H1 (cell line): Measurements from ENCODE around the gene CACNA1D. TPM values are rescaled to one million over a fixed set of nuclear protein-coding genes. Genes with fewer than 3 reads are reported as not detected.

ENCODE experiments used
- CTCF ChIA-PET: fragments of 300-600 bp; sonication (Branson Sonifier 250); formaldehyde crosslinking; loops from one replicate; lab custom pipeline; 2021; ENCODE audit not compliant: partially characterized antibody; lab: Charles Lee
- POLR2A ChIA-PET: fragments of 300-600 bp; sonication (Branson Sonifier 250); formaldehyde crosslinking; loops from one replicate; lab custom pipeline; 2021; ENCODE audit warnings: inconsistent platforms; ENCODE audit not compliant: partially characterized antibody; lab: Charles Lee
- DNase-seq, 2 experiments: peaks; one replicate each; pipeline versions ENCODE4 v3.0.0 to v3.0.0-alpha.2; 2010 to 2022; ENCODE audit warnings: low spot score in 2 of 2, low read depth in 1 of 2, mixed read lengths in 1 of 2
- FAIRE-seq: peaks from 2 replicates; lab custom pipeline; 2011; peaks lifted over from hg19 to GRCh38; lab: Jason Lieb, UNC
- H2AFZ ChIP-seq: 2 replicates; pipeline ENCODE4 v1.8.1; 2012; ENCODE audit warnings: low read length, inconsistent platforms
- H2AK5ac ChIP-seq: 2 replicates; pipeline ENCODE4 v1.6.1; 2013; ENCODE audit warnings: low read depth, low read length
- H2BK120ac ChIP-seq: replicated peaks from 2 replicates; pipeline ENCODE3; 2013; ENCODE audit warnings: low read depth, low read length, inconsistent platforms
- H2BK12ac ChIP-seq: 2 replicates; pipeline ENCODE4 v1.6.1; 2013; ENCODE audit warnings: low read depth, low read length
- H2BK15ac ChIP-seq: 2 replicates; pipeline ENCODE4 v1.6.1; 2013; ENCODE audit warnings: low read length
- H2BK20ac ChIP-seq: 2 replicates; pipeline ENCODE4 v1.6.1; 2013; ENCODE audit warnings: low read length
- H2BK5ac ChIP-seq: 2 replicates; pipeline ENCODE4 v1.6.1; 2013; ENCODE audit warnings: low read depth, low read length
- H3K14ac ChIP-seq: 2 replicates; pipeline ENCODE4 v1.6.1; 2013; ENCODE audit warnings: inconsistent platforms; ENCODE audit not compliant: insufficient read length
- H3K18ac ChIP-seq: 2 replicates; pipeline ENCODE4 v1.6.1; 2013; ENCODE audit warnings: low read length; ENCODE audit errors: extremely low read depth
- H3K23ac ChIP-seq: 2 replicates; pipeline ENCODE4 v1.6.1; 2013; ENCODE audit warnings: inconsistent platforms; ENCODE audit not compliant: insufficient read length
- H3K23me2 ChIP-seq: 2 replicates; pipeline ENCODE4 v1.6.1; 2013; ENCODE audit warnings: low read depth, low read length
- H3K27ac ChIP-seq: 2 replicates; pipeline ENCODE4 v1.6.1; 2011; ENCODE audit warnings: low read depth, low read length, inconsistent platforms
- H3K27me3 ChIP-seq, 4 experiments: replicated peaks in 1 of 4; 1 replicate in 1 of 4; 2 replicates in 3 of 4; pipeline versions ENCODE4 v1.6.1 to v1.8.1; 2011 to 2013; ENCODE audit warnings: low read length in 3 of 4, mild to moderate bottlenecking in 3 of 4, inconsistent platforms in 2 of 4, mixed read lengths in 2 of 4, moderate library complexity in 1 of 4; ENCODE audit not compliant: control insufficient read depth in 3 of 4, insufficient read depth in 3 of 4; ENCODE audit errors: extremely low read depth in 1 of 4
- H3K36me3 ChIP-seq, 4 experiments: 2 replicates each; pipeline versions ENCODE4 v1.6.1 to v1.8.1; 2011 to 2013; ENCODE audit warnings: mild to moderate bottlenecking in 4 of 4, low read length in 3 of 4, moderate library complexity in 2 of 4, control low read depth in 1 of 4, inconsistent platforms in 1 of 4; ENCODE audit not compliant: insufficient read depth in 4 of 4, control insufficient read depth in 2 of 4
- H3K4ac ChIP-seq: replicated peaks from 2 replicates; pipeline ENCODE3; 2013; ENCODE audit warnings: low read length, low read depth, mixed read lengths, inconsistent platforms; ENCODE audit not compliant: insufficient read length
- H3K4me1 ChIP-seq, 4 experiments: replicated peaks in 1 of 4; 1 replicate in 1 of 4; 2 replicates in 3 of 4; pipeline versions ENCODE4 v1.6.1 to v1.8.1; 2011 to 2013; ENCODE audit warnings: low read length in 3 of 4, inconsistent platforms in 2 of 4, mixed read lengths in 1 of 4; ENCODE audit not compliant: insufficient read depth in 4 of 4, control insufficient read depth in 3 of 4
- H3K4me2 ChIP-seq, 2 experiments: 2 replicates each; pipeline versions ENCODE4 v1.6.1 to v1.8.1; 2011 to 2013; ENCODE audit warnings: low read depth in 2 of 2, low read length in 2 of 2, control low read depth in 1 of 2, inconsistent platforms in 1 of 2, mild to moderate bottlenecking in 1 of 2; ENCODE audit not compliant: insufficient read depth in 1 of 2
- H3K4me3 ChIP-seq, 4 experiments: fragments of 200-600, 300-600 bp in 1 of 4; sonication (generic), shearing (Covaris generic), sonication (Bioruptor Twin) in 1 of 4; 2 replicates each; pipeline versions ENCODE4 v1.5.1 to v1.8.1; 2011 to 2016; ENCODE audit warnings: low read length in 4 of 4, low read depth in 3 of 4, control low read depth in 2 of 4, inconsistent platforms in 2 of 4, mild to moderate bottlenecking in 2 of 4, mixed read lengths in 1 of 4, moderate library complexity in 1 of 4; ENCODE audit not compliant: insufficient read depth in 2 of 4; ENCODE audit errors: extremely low read depth in 1 of 4
- H3K56ac ChIP-seq: replicated peaks from 2 replicates; pipeline ENCODE3; 2013; ENCODE audit warnings: low read depth, mild to moderate bottlenecking, mixed read lengths, low read length, inconsistent platforms; ENCODE audit not compliant: insufficient read length
- H3K79me1 ChIP-seq: 2 replicates; pipeline ENCODE4 v1.6.1; 2013; ENCODE audit warnings: low read depth, low read length, control low read depth
- H3K79me2 ChIP-seq, 2 experiments: 2 replicates each; pipeline versions ENCODE4 v1.6.1 to v1.8.1; 2012 to 2013; ENCODE audit warnings: low read length in 2 of 2, mild to moderate bottlenecking in 2 of 2, inconsistent platforms in 1 of 2; ENCODE audit not compliant: insufficient read depth in 2 of 2, control insufficient read depth in 1 of 2
- H3K9ac ChIP-seq, 4 experiments: replicated peaks in 1 of 4; 1 replicate in 1 of 4; 2 replicates in 3 of 4; pipeline versions ENCODE4 v1.6.1 to v1.8.1; 2011 to 2013; ENCODE audit warnings: low read depth in 3 of 4, low read length in 3 of 4, control low read depth in 2 of 4, mild to moderate bottlenecking in 2 of 4, moderate library complexity in 2 of 4, inconsistent platforms in 1 of 4; ENCODE audit errors: extremely low read depth in 1 of 4
- H3K9me3 ChIP-seq, 2 experiments: 2 replicates each; pipeline versions ENCODE4 v1.6.1 to v1.8.1; 2012 to 2013; ENCODE audit warnings: mild to moderate bottlenecking in 2 of 2, moderate library complexity in 2 of 2, control low read depth in 1 of 2, inconsistent platforms in 1 of 2, low read depth in 1 of 2, low read length in 1 of 2, mixed read lengths in 1 of 2; ENCODE audit not compliant: insufficient read depth in 2 of 2
- H4K20me1 ChIP-seq, 2 experiments: replicated peaks in 1 of 2; 2 replicates each; pipeline versions ENCODE3 to v1.8.1; 2011 to 2013; ENCODE audit warnings: inconsistent platforms in 2 of 2, low read length in 2 of 2, mild to moderate bottlenecking in 1 of 2; ENCODE audit not compliant: insufficient read depth in 2 of 2, control insufficient read depth in 1 of 2
- H4K5ac ChIP-seq: 2 replicates; pipeline ENCODE4 v1.6.1; 2013; ENCODE audit warnings: low read length, low read depth, mixed read lengths, inconsistent platforms; ENCODE audit not compliant: insufficient read length
- H4K8ac ChIP-seq: 2 replicates; pipeline ENCODE4 v1.8.0; 2013; ENCODE audit warnings: mild to moderate bottlenecking, moderate library complexity, low read length, inconsistent platforms; ENCODE audit not compliant: insufficient read depth; ENCODE audit errors: extremely low read depth
- H4K91ac ChIP-seq: replicated peaks from 2 replicates; pipeline ENCODE3; 2013; ENCODE audit warnings: low read length, mixed read lengths, inconsistent platforms; ENCODE audit not compliant: insufficient read length
- ASH2L ChIP-seq: fragments of 200-600, 300-600 bp; sonication (generic); IDR thresholded peaks from one replicate; pipeline ENCODE4 v1.7.1; 2017; ENCODE audit warnings: low read length
- CHD1 ChIP-seq: IDR thresholded peaks from 2 replicates; pipeline ENCODE4 v1.6.1; 2012; ENCODE audit warnings: low read depth, low read length, improper control_type of control experiment
- HDAC2 ChIP-seq, 2 experiments: fragments of 300-600 bp in 1 of 2; sonication (generic) in 1 of 2; IDR thresholded peaks; 2 replicates each; pipeline ENCODE4 v1.6.1; 2011 to 2012; ENCODE audit warnings: low read depth in 2 of 2, low read length in 2 of 2, mild to moderate bottlenecking in 2 of 2, moderate library complexity in 2 of 2, borderline replicate concordance in 1 of 2, inconsistent platforms in 1 of 2
- RFX5 ChIP-seq: IDR thresholded peaks from 2 replicates; pipeline ENCODE4 v1.6.1; 2011; ENCODE audit warnings: low read depth, low read length, improper control_type of control experiment, borderline replicate concordance
- SAP30 ChIP-seq: fragments of 300-600 bp; sonication (generic); IDR thresholded peaks from 2 replicates; pipeline ENCODE4 v1.7.1; 2012; ENCODE audit warnings: low read length, moderate library complexity, mild to moderate bottlenecking, inconsistent platforms; ENCODE audit not compliant: insufficient read depth, insufficient replicate concordance
- TAF7 ChIP-seq: optimal IDR thresholded peaks from 2 replicates; pipeline ENCODE3; 2011; ENCODE audit warnings: low read depth, mild to moderate bottlenecking, inconsistent platforms, low read length, moderate library complexity, borderline replicate concordance
- TCF12 ChIP-seq: IDR thresholded peaks from 2 replicates; pipeline ENCODE4 v1.6.1; 2011; ENCODE audit warnings: low read depth, mild to moderate bottlenecking, low read length
- WGBS, 2 experiments: shearing (Covaris generic) in 1 of 2; methylation state at CpG; one replicate each; pipeline versions ENCODE4 v1.1.6 to v1.1.7; 2013 to 2015; ENCODE audit warnings: low lambda C conversion rate in 2 of 2, mixed read lengths in 2 of 2, inconsistent platforms in 1 of 2, low coverage in 1 of 2, missing lambda C conversion rate in 1 of 2; ENCODE audit not compliant: insufficient replicate concordance in 2 of 2, insufficient coverage in 1 of 2, insufficient read length in 1 of 2; ENCODE audit errors: extremely low coverage in 1 of 2, missing lambda C conversion rate in 1 of 2; 5-methylcytosine and 5-hydroxymethylcytosine counted together
- polyA plus RNA-seq, 7 experiments: library from polyadenylated mRNA; depleted of rRNA in 3 of 7; stranded (reverse) in 5 of 7; unstranded in 2 of 7; fragments of >200 nt in 5 of 7; fragments of 200-250 nt in 2 of 7; gene quantifications; 1 replicate in 5 of 7; 2 replicates in 1 of 7; 4 replicates in 1 of 7; pipeline versions ENCODE4 v1.2.1 to v1.2.3, GENCODE V29; 2011 to 2013; ENCODE audit warnings: missing spikeins in 2 of 7, mixed read lengths in 2 of 7
- total RNA-seq: library from RNA; stranded (reverse); fragmentation: NEBNext Ultra II Directional; extraction: Animal tissue kit (Norgen Biotek cat#: 25700); gene quantifications from 2 replicates; pipeline ENCODE4 v1.2.1, GENCODE V29; 2021

CACNA1D gene
- total and polyA plus RNA-seq, 2 of the 8 experiments (the other 6 are each of a cell fraction or from before 2014, with no cell fraction given), result 2.0 to 2.9 TPM

- no peak overlapping the region for H2BK20ac ChIP-seq
- no peak overlapping the region for H3K56ac ChIP-seq
- POLR2A ChIA-PET, result no interaction called here
- H4K20me1 ChIP-seq, result no peaks in the 10 kb centered on the region
- no peak overlapping the region for H3K4ac ChIP-seq
- H3K14ac ChIP-seq, result no peak overlapping the region
- no peak overlapping the region for H4K5ac ChIP-seq
- no peak overlapping the region for H2AK5ac ChIP-seq
- no peak for TF ChIP-seq SAP30
- TF ChIP-seq HDAC2 (IDR thresholded peaks at IDR 0.05; ENCODE audit: borderline replicate concordance in 1 of 2, low read depth in 2 of 2, low read length in 2 of 2), result no peak
- no peak for TF ChIP-seq ASH2L
- TF ChIP-seq CHD1, result no peak
- no peak for TF ChIP-seq TCF12
- TF ChIP-seq RFX5, result no peak
- TF ChIP-seq TAF7, result no peak
- no peak overlapping the region for H4K8ac ChIP-seq
- CTCF ChIA-PET, result interaction anchor here (0.9 kb wide), 1 partner anchor 51 kb away, joined by 3 read pairs; no protein-coding TSS in a partner anchor
- H2AFZ ChIP-seq, result no peak overlapping the region
- H3K27ac ChIP-seq, result no peak overlapping the region
- H3K9me3 ChIP-seq, result no peaks in the 10 kb centered on the region
- H3K23ac ChIP-seq, result no peak overlapping the region
- no peak overlapping the region for H3K9ac ChIP-seq
- H2BK5ac ChIP-seq, result no peak overlapping the region
- DNase-seq (no peak), FAIRE-seq (peak; percentile 42)
- no peaks in the 10 kb centered on the region for H3K27me3 ChIP-seq
- no peaks in the 10 kb centered on the region for H3K79me1 ChIP-seq
- no peak overlapping the region for H4K91ac ChIP-seq
- no peak overlapping the region for H2BK12ac ChIP-seq
- peak overlapping the region in 1 of 2 experiments; percentile 3; a peak in 1 of 4 replicates for H3K4me2 ChIP-seq
- H3K36me3 ChIP-seq, result no peaks in the 10 kb centered on the region
- WGBS, 2 experiments, result 53% methylated on average over 3 of the region's 3 CpGs; no CpG with 5 or more reads in 1 of the 2 experiments
- no peaks in the 10 kb centered on the region for H3K79me2 ChIP-seq
- H2BK120ac ChIP-seq, result no peak overlapping the region
- H3K18ac ChIP-seq, result no peak overlapping the region
- no peak overlapping the region for H3K4me3 ChIP-seq
- H2BK15ac ChIP-seq, result no peak overlapping the region
- no peaks in the 10 kb centered on the region for H3K23me2 ChIP-seq
- peaks cover 0 to 8% (median 3%) of the 10 kb centered on the region in 4 experiments; a peak in 4 of 7 replicates for H3K4me1 ChIP-seq
Observed at GRCh38 chr3:53531749-53532148, 37.3 kb downstream of the CACNA1D start.
